ENCODE results near the gene MIF. TPM values are rescaled to one million over a fixed set of nuclear protein-coding genes. Genes with fewer than 3 reads are reported as not detected.
A peak's percentile ranks its signal among the peaks of the same experiment; 100 is the strongest.

Gene MIF
- total and polyA plus RNA-seq, 7 experiments from 2014 or later = 179 to 1,099 (median 211) TPM

GRCh38 chr22:23847991-23848864 lies 46.0 kb upstream of the MIF start:
- no peaks in the 10 kb centered on the region for H3K9me3 ChIP-seq (ENCODE audit: control insufficient read depth in 2 of 3, low read length in 3 of 3)
- H3K27ac ChIP-seq (ENCODE audit: low read depth, low read length) = no peak overlapping the region
- Mint-ChIP-seq H3K36me3 (no peaks in the 10 kb centered on the region), H3K9me3 (peaks cover 0 to 4% (median 0%) of the 10 kb centered on the region in 11 donors), H3K4me3 (no peak overlapping the region), H3K27ac (no peak overlapping the region), H3K27me3 (peaks cover 0 to 13% (median 0%) of the 10 kb centered on the region in 5 donors), H3K4me1 (peaks cover 0 to 4% (median 0%) of the 10 kb centered on the region in 7 donors)
- intact Hi-C loops (cut with micrococcal nuclease) = loop anchor here (5.0 kb wide), 5 partner anchors 111 to 306 kb away; no protein-coding TSS in a partner anchor
- DNase-seq = no peak
- no peak overlapping the region for H3K4me3 ChIP-seq (ENCODE audit: low read length)
- ChIA-PET CTCF (interaction anchor here (0.7 to 2.8 kb wide), 8 partner anchors 10 to 622 kb away, joined by 3 to 21 read pairs (median 3); partner anchors contain the start of genes CHCHD10 and SLC2A11), POLR2A (interaction anchor here (0.7 to 1.7 kb wide), 2 partner anchors 9 to 443 kb away, joined by 3 to 5 read pairs; partner anchors contain the start of gene SLC2A11)
- no peaks in the 10 kb centered on the region for H3K36me3 ChIP-seq (ENCODE audit: control insufficient read depth in 2 of 3, insufficient read depth in 3 of 3, low read length in 3 of 3)
- H3K27me3 ChIP-seq (ENCODE audit: control insufficient read depth in 2 of 2, insufficient read depth in 2 of 2, low read length in 2 of 2) = no peaks in the 10 kb centered on the region
- ATAC-seq = no peak
- H3K4me1 ChIP-seq (ENCODE audit: control insufficient read depth in 2 of 2, insufficient read depth in 2 of 2, low read length in 2 of 2) = no peaks in the 10 kb centered on the region

DNA sequence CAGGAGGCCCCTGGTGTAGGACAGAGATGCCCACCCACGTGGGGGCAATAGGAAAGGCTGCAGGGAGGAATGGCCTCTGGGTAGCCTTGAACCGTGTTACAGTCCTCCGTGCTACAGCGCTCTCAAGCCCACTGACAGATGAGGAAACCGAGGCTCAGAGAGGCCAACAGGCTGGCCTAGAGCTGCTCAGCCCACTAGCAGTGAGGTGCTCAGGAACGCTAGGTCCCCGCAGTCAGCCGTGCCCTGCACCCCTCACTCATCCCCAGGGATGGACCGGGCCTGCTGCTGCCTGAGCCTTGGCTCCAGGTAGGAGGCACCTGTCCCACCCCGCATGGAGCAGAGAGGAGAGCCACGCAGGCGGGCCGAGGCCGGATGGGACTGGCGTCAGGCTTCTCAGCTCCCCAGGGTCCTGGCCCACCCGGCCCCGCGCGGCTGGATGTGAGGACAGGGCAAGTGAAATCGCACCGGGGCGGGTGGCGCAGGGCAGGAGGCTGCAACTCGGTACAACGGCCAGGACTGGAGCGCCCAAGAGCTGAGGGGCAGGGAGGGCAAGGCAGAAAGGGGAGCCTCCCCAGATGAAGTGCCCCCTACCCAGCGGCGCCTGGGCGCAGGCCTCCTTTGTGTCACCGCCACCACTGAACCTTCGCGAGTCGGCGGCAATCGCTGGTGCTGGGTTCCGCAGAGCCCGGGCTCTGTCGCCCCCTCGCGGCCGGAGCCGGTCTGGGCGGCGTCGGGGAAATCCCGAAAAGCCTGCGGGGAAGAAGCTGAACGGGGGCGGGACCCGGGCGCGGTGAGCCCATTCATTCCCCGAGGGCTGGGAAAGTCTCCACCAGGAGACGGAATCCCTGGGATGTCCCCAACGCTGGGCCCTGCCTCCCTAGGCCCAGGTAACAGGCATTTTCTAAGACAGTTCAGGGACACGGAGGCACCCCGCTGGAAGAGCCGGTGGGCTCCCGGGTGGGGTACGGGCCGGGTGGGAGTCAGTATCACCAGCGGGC lies 44.9 kb upstream of the MIF start:
- no peak overlapping the region for H3K27ac Mint-ChIP-seq
- H3K4me3 Mint-ChIP-seq = peak overlapping the region in 3 of 10 donors; percentile 12 to 49 (median 23)
- peaks cover 0 to 13% (median 0%) of the 10 kb centered on the region in 5 donors for H3K27me3 Mint-ChIP-seq
- Histone ChIP-seq H3K27ac (ENCODE audit: low read depth, low read length) (no peak overlapping the region), H3K9me3 (ENCODE audit: control insufficient read depth in 2 of 3, low read length in 3 of 3) (no peaks in the 10 kb centered on the region), H3K4me3 (ENCODE audit: low read length) (no peak overlapping the region), H3K36me3 (ENCODE audit: control insufficient read depth in 2 of 3, insufficient read depth in 3 of 3, low read length in 3 of 3) (no peaks in the 10 kb centered on the region), H3K27me3 (ENCODE audit: control insufficient read depth in 2 of 2, insufficient read depth in 2 of 2, low read length in 2 of 2) (no peaks in the 10 kb centered on the region), H3K4me1 (ENCODE audit: control insufficient read depth in 2 of 2, insufficient read depth in 2 of 2, low read length in 2 of 2) (no peaks in the 10 kb centered on the region)
- H3K36me3 Mint-ChIP-seq = no peaks in the 10 kb centered on the region
- peaks cover 0 to 4% (median 0%) of the 10 kb centered on the region in 7 donors for H3K4me1 Mint-ChIP-seq
- intact Hi-C loops (cut with micrococcal nuclease) = loop anchor here (1.0 to 5.0 kb wide), 8 partner anchors 78 to 308 kb away; no protein-coding TSS in a partner anchor
- POLR2A ChIA-PET = interaction anchor here (1.7 kb wide), 1 partner anchor 8 kb away, joined by 5 read pairs; the partner anchor contains the start of gene SLC2A11
- ATAC-seq (peak; percentile 98), DNase-seq (peak; percentile 70 to 96 (median 84))
- peaks cover 0 to 4% (median 0%) of the 10 kb centered on the region in 11 donors for H3K9me3 Mint-ChIP-seq
- CTCF ChIA-PET = interaction anchor here (0.5 to 2.8 kb wide), 12 partner anchors 9 to 627 kb away, joined by 3 to 21 read pairs (median 4); partner anchors contain the start of genes MIF and SLC2A11

- Mint-ChIP-seq H3K27ac (peak overlapping the region in 1 of 9 donors; percentile 23), H3K4me3 (peak overlapping the region in 5 of 10 donors; percentile 21 to 69 (median 29)), H3K4me1 (peaks cover 0 to 2% (median 0%) of the 10 kb centered on the region in 7 donors), H3K36me3 (no peaks in the 10 kb centered on the region), H3K9me3 (peaks cover 0 to 2% (median 0%) of the 10 kb centered on the region in 11 donors), H3K27me3 (peaks cover 0 to 13% (median 0%) of the 10 kb centered on the region in 5 donors)
- ATAC-seq (no peak), DNase-seq (no peak)
- no peaks in the 10 kb centered on the region for H3K27me3 ChIP-seq (ENCODE audit: control insufficient read depth in 2 of 2, insufficient read depth in 2 of 2, low read length in 2 of 2)
- POLR2A ChIA-PET = interaction anchor here (1.7 kb wide), 1 partner anchor 7 kb away, joined by 5 read pairs; the partner anchor contains the start of gene SLC2A11
- H3K36me3 ChIP-seq (ENCODE audit: control insufficient read depth in 2 of 3, insufficient read depth in 3 of 3, low read length in 3 of 3) = no peaks in the 10 kb centered on the region
- no peak overlapping the region for H3K27ac ChIP-seq (ENCODE audit: low read depth, low read length)
- intact Hi-C loops (cut with micrococcal nuclease) = no loop called here
- H3K4me3 ChIP-seq (ENCODE audit: low read length) = no peak overlapping the region
- H3K9me3 ChIP-seq (ENCODE audit: control insufficient read depth in 2 of 3, low read length in 3 of 3) = no peaks in the 10 kb centered on the region
- H3K4me1 ChIP-seq (ENCODE audit: control insufficient read depth in 2 of 2, insufficient read depth in 2 of 2, low read length in 2 of 2) = no peaks in the 10 kb centered on the region
- CTCF ChIA-PET = interaction anchor here (0.6 to 2.8 kb wide), 10 partner anchors 8 to 1267 kb away, joined by 3 to 21 read pairs (median 6); partner anchors contain the start of genes MIF and SLC2A11
Observed at GRCh38 chr22:23850136-23850611, 44.0 kb upstream of the MIF start.

DNA sequence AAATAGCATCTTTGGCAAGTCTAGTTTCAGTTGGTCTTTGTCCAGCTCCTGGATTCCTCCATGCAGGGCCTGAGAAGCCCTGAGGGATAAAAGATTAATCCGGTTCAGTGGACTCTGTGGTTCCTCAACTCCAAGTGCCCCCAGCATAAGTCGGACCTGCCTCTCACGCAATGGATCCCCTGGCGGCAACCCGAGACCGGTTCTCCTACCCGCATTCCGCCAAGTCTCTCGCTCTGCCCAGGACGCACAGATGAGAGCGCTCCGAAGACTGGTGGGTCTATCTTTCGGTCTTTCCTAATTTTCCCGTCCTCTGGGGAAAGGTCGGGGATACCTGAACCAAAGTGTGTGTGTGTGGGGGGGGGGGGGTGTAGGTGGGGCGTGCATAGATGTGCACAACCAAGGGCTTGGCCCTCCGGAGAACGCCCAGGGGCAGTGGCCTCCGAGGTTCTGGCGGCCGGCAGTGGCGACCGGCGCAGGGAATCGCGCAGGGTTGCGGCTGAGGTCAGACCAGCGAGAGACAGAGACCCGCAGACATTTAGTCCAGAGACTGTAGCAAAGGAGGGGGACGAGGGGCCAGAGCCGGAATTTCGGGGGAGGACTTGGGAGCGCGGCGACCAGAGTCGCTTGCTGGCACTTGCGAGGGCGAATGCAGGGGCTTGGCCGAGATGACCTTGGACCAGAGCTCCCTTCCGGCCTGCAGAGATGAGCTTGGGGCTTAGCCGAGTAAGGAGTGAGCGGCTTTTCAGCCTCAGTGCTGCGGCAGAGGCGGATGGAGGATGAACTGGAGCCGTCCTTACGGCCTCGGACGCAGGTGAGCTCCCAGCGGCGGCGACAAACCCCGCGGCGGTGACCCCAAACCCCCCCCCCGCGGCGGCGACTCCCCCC lies 37.2 kb upstream of the MIF start:
- intact Hi-C loops (cut with micrococcal nuclease) = loop anchor here (2.0 to 5.0 kb wide), 8 partner anchors 18 to 455 kb away; partner anchors contain the start of genes MIF (in 2 of the 2), DERL3 (in 1 of the 2) and SMARCB1 (in 1 of the 2)
- Histone ChIP-seq H3K27ac (ENCODE audit: low read depth, low read length) (peak overlapping the region; percentile 66), H3K27me3 (ENCODE audit: control insufficient read depth in 2 of 2, insufficient read depth in 2 of 2, low read length in 2 of 2) (no peaks in the 10 kb centered on the region), H3K36me3 (ENCODE audit: control insufficient read depth in 2 of 3, insufficient read depth in 3 of 3, low read length in 3 of 3) (no peaks in the 10 kb centered on the region), H3K4me3 (ENCODE audit: low read length) (peak overlapping the region; percentile 99), H3K4me1 (ENCODE audit: control insufficient read depth in 2 of 2, insufficient read depth in 2 of 2, low read length in 2 of 2) (peaks cover 5 to 7% of the 10 kb centered on the region in 2 donors), H3K9me3 (ENCODE audit: control insufficient read depth in 2 of 3, low read length in 3 of 3) (no peaks in the 10 kb centered on the region)
- ChIA-PET CTCF (interaction anchor here (0.8 to 2.7 kb wide), 8 partner anchors 7 to 558 kb away, joined by 3 to 21 read pairs (median 4); partner anchors contain the start of gene MIF), POLR2A (interaction anchor here (0.7 to 3.2 kb wide), 17 partner anchors 8 to 289 kb away, joined by 3 to 21 read pairs (median 4); partner anchors contain the start of genes C22orf15, MIF and ZNF70)
- H3K36me3 Mint-ChIP-seq = no peaks in the 10 kb centered on the region
- peaks cover 10 to 24% (median 22%) of the 10 kb centered on the region in 7 donors for H3K4me1 Mint-ChIP-seq
- H3K9me3 Mint-ChIP-seq = no peaks in the 10 kb centered on the region
- peak; percentile 39 for ATAC-seq
- peaks cover 0 to 11% (median 0%) of the 10 kb centered on the region in 5 donors for H3K27me3 Mint-ChIP-seq
- H3K27ac Mint-ChIP-seq = peak overlapping the region in 8 of 9 donors; percentile 59 to 91 (median 89)
- peak overlapping the region; percentile 82 to 99 (median 95) for H3K4me3 Mint-ChIP-seq
- peak in 3 of 9 donors; percentile 15 to 42 (median 28) for DNase-seq

All from naive thymus-derived CD4-positive, alpha-beta T cell (primary cell).